Endodermal cell (in vitro differentiated cells): ENCODE measurements around the gene DSCAML1. TPM values are rescaled to one million over a fixed set of nuclear protein-coding genes. Genes with fewer than 3 reads are reported as not detected.
A peak's percentile ranks its signal among the peaks of the same experiment; 100 is the strongest.

Source experiments
- DNase-seq: peaks from one replicate; pipeline ENCODE4 v3.0.0-alpha.2; 2017
- H3K27ac ChIP-seq: 2 replicates; pipeline ENCODE4 v1.5.1; 2013; ENCODE audit warnings: mild to moderate bottlenecking, low read depth, low read length, moderate library complexity
- H3K27me3 ChIP-seq: 2 replicates; pipeline ENCODE4 v1.6.1; 2013; ENCODE audit warnings: mild to moderate bottlenecking, low read length, moderate library complexity; ENCODE audit not compliant: insufficient read depth, control insufficient read depth, poor library complexity, severe bottlenecking
- H3K36me3 ChIP-seq: 2 replicates; pipeline ENCODE4 v1.7.0; 2013; ENCODE audit warnings: mild to moderate bottlenecking, low read length, moderate library complexity; ENCODE audit not compliant: control insufficient read depth, insufficient read depth
- H3K4me1 ChIP-seq: one replicate; pipeline ENCODE4 v1.7.0; 2013; ENCODE audit warnings: low read length; ENCODE audit not compliant: control insufficient read depth, insufficient read depth
- H3K4me3 ChIP-seq: 2 replicates; pipeline ENCODE4 v1.5.1; 2013; ENCODE audit warnings: mild to moderate bottlenecking, low read length, moderate library complexity
- H3K9ac ChIP-seq: 2 replicates; pipeline ENCODE4 v1.6.1; 2013; ENCODE audit warnings: mild to moderate bottlenecking, low read length, moderate library complexity; ENCODE audit not compliant: poor library complexity, severe bottlenecking; ENCODE audit errors: extremely low read depth
- H3K9me3 ChIP-seq: 2 replicates; pipeline ENCODE4 v1.6.1; 2013; ENCODE audit warnings: mild to moderate bottlenecking, low read length, moderate library complexity; ENCODE audit not compliant: control insufficient read depth
- H3K27ac Mint-ChIP-seq: 2 replicates; pipeline ENCODE4 v1.8.0; 2020; ENCODE audit warnings: mixed read lengths
- H3K27me3 Mint-ChIP-seq: 2 replicates; pipeline ENCODE4 v1.8.0; 2021; ENCODE audit warnings: mild to moderate bottlenecking, mixed read lengths; ENCODE audit not compliant: insufficient read depth
- H3K36me3 Mint-ChIP-seq: 2 replicates; pipeline ENCODE4 v1.8.0; 2020; ENCODE audit warnings: low read depth, mixed read lengths
- H3K4me1 Mint-ChIP-seq: 2 replicates; pipeline ENCODE4 v1.8.0; 2020; ENCODE audit warnings: mixed read lengths
- H3K4me3 Mint-ChIP-seq: 2 replicates; pipeline ENCODE4 v1.8.0; 2020; ENCODE audit warnings: mild to moderate bottlenecking, moderate library complexity, mixed read lengths
- H3K9me3 Mint-ChIP-seq: 2 replicates; pipeline ENCODE4 v1.8.0; 2020; ENCODE audit warnings: mild to moderate bottlenecking, mixed read lengths
- WGBS, 2 experiments: methylation state at CpG; one replicate each; pipeline versions ENCODE4 v1.1.5 to v1.1.7; 2013; ENCODE audit warnings: missing lambda C conversion rate in 2 of 2, mixed read lengths in 1 of 2; ENCODE audit not compliant: insufficient coverage in 1 of 2, insufficient read length in 1 of 2; 5-methylcytosine and 5-hydroxymethylcytosine counted together
- total RNA-seq, 2 donors: library from RNA; stranded (reverse); fragmentation: NEBNext Ultra II Directional in 1 of 2; extraction: Animal tissue kit (Norgen Biotek cat#: 25700) in 1 of 2; gene quantifications; 2 replicates in 1 of 2; 3 replicates in 1 of 2; pipeline ENCODE4 v1.2.1, GENCODE V29; 2021
- TF ChIP-seq, protein P1 (sequence below): fragments of 200-600 bp; sonication (generic); conservative IDR thresholded peaks from 2 replicates; pipeline ENCODE4 v1.5.0; 2021; ENCODE audit warnings: antibody characterized with exemption, mild to moderate bottlenecking

Gene DSCAML1
- total RNA-seq, 2 donors from 2014 or later = 5.6 to 10.9 TPM

- Histone ChIP-seq H3K9ac (no peak overlapping the region), H3K27ac (peak overlapping the region; percentile 60), H3K36me3 (no peaks in the 10 kb centered on the region), H3K4me3 (no peak overlapping the region), H3K9me3 (no peaks in the 10 kb centered on the region), H3K4me1 (no peaks in the 10 kb centered on the region), H3K27me3 (no peaks in the 10 kb centered on the region)
- Mint-ChIP-seq H3K9me3 (no peaks in the 10 kb centered on the region), H3K4me3 (no peak overlapping the region), H3K27me3 (no peaks in the 10 kb centered on the region), H3K4me1 (peaks cover 4% of the 10 kb centered on the region), H3K27ac (no peak overlapping the region), H3K36me3 (no peaks in the 10 kb centered on the region)
- TF ChIP-seq, protein P1, sequence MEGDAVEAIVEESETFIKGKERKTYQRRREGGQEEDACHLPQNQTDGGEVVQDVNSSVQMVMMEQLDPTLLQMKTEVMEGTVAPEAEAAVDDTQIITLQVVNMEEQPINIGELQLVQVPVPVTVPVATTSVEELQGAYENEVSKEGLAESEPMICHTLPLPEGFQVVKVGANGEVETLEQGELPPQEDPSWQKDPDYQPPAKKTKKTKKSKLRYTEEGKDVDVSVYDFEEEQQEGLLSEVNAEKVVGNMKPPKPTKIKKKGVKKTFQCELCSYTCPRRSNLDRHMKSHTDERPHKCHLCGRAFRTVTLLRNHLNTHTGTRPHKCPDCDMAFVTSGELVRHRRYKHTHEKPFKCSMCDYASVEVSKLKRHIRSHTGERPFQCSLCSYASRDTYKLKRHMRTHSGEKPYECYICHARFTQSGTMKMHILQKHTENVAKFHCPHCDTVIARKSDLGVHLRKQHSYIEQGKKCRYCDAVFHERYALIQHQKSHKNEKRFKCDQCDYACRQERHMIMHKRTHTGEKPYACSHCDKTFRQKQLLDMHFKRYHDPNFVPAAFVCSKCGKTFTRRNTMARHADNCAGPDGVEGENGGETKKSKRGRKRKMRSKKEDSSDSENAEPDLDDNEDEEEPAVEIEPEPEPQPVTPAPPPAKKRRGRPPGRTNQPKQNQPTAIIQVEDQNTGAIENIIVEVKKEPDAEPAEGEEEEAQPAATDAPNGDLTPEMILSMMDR = no peak
- 78 to 81% methylated on average over 4 to 9 of the region's 9 CpGs for WGBS, 2 experiments
- DNase-seq = no peak
Measured at GRCh38 chr11:117484156-117484555, 312.9 kb downstream of the DSCAML1 start.

DNA sequence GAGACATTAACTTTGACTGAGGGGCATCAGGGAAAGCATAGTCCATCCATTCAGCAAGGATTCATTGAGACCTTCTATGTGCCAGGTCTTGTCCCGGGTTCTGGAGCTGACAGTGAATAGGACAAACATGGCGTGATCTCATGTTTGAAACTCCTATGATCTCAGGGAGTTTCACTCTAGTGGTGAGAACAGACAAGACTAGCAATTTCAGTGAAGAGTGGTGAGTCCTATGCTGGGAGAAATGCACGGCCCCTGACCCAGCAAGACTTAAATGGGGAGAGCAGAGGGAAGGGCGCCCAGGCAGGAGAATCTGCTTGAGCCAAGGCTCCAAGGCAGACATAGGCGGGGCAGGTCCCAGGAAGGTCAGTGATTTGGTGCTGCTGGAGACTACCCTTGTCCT, 313.6 kb downstream of the DSCAML1 start:
- WGBS, 2 experiments = 80 to 91% methylated on average over 4 to 5 of the region's 5 CpGs
- Mint-ChIP-seq H3K9me3 (no peaks in the 10 kb centered on the region), H3K27ac (no peak overlapping the region), H3K36me3 (no peaks in the 10 kb centered on the region), H3K27me3 (no peaks in the 10 kb centered on the region), H3K4me3 (no peak overlapping the region), H3K4me1 (peaks cover 4% of the 10 kb centered on the region)
- Histone ChIP-seq H3K4me3 (no peak overlapping the region), H3K27me3 (no peaks in the 10 kb centered on the region), H3K9ac (no peak overlapping the region), H3K36me3 (no peaks in the 10 kb centered on the region), H3K27ac (no peak overlapping the region), H3K9me3 (no peaks in the 10 kb centered on the region), H3K4me1 (no peaks in the 10 kb centered on the region)
- TF ChIP-seq, protein P1 = no peak
- DNase-seq = no peak

- Histone ChIP-seq H3K4me3 (no peak overlapping the region), H3K4me1 (no peaks in the 10 kb centered on the region), H3K27me3 (peaks cover under 1% of the 10 kb centered on the region), H3K9me3 (no peaks in the 10 kb centered on the region), H3K9ac (no peak overlapping the region), H3K27ac (no peak overlapping the region), H3K36me3 (no peaks in the 10 kb centered on the region)
- no peak overlapping the region for H3K27ac Mint-ChIP-seq
- 84 to 87% methylated on average over 2 to 8 of the region's 8 CpGs for WGBS, 2 experiments
- TF ChIP-seq, protein P1 = no peak
- no peak overlapping the region for H3K4me3 Mint-ChIP-seq
- peaks cover 4% of the 10 kb centered on the region for H3K4me1 Mint-ChIP-seq
- H3K9me3 Mint-ChIP-seq = no peaks in the 10 kb centered on the region
- no peaks in the 10 kb centered on the region for H3K36me3 Mint-ChIP-seq
- no peaks in the 10 kb centered on the region for H3K27me3 Mint-ChIP-seq
- no peak for DNase-seq
Measured at GRCh38 chr11:117482881-117483280, 314.1 kb downstream of the DSCAML1 start.
